GDM1 (cell line): ENCODE data around the gene OSBP.

ENCODE experiments used
- DNase-seq: peaks from one replicate; lab custom pipeline; 2025; lab: John Stamatoyannopoulos, UW

Gene OSBP

GRCh38 chr11:59607703-59608454 is 7.7 kb downstream of the OSBP start:
- DNase-seq: no peak

GRCh38 chr11:59602432-59602831 is 13.1 kb downstream of the OSBP start:
- DNase-seq: no peak

- no peak for DNase-seq
Measured at GRCh38 chr11:59601788-59602187, 13.8 kb downstream of the OSBP start.

GRCh38 chr11:59600636-59601035 is 14.9 kb downstream of the OSBP start:
- DNase-seq: no peak

GRCh38 chr11:59600234-59600633 is 15.3 kb downstream of the OSBP start:
- DNase-seq: no peak

- no peak for DNase-seq
Measured at GRCh38 chr11:59598961-59599360, 16.6 kb downstream of the OSBP start.

- no peak for DNase-seq
Measured at GRCh38 chr11:59584294-59584693, 31.3 kb downstream of the OSBP start.

- DNase-seq: no peak
Measured at GRCh38 chr11:59582006-59582405, 33.6 kb downstream of the OSBP start.

GRCh38 chr11:59578369-59578768 is 37.2 kb downstream of the OSBP start:
- DNase-seq: no peak

GRCh38 chr11:59575505-59575904 is 40.1 kb downstream of the OSBP start:
- no peak for DNase-seq

- DNase-seq: no peak
Measured at GRCh38 chr11:59574932-59575502, 40.6 kb downstream of the OSBP start.

GRCh38 chr11:59574467-59574866 is 41.1 kb downstream of the OSBP start:
- no peak for DNase-seq

- DNase-seq: no peak
Measured at GRCh38 chr11:59573216-59573615, 42.4 kb downstream of the OSBP start.

- no peak for DNase-seq
Measured at GRCh38 chr11:59572091-59572490, 43.5 kb downstream of the OSBP start.

- no peak for DNase-seq
Measured at GRCh38 chr11:59562292-59562691, 53.3 kb downstream of the OSBP start.

GRCh38 chr11:59560702-59561473 is 54.7 kb downstream of the OSBP start:
- DNase-seq: peak; percentile 65

GRCh38 chr11:59560290-59560701 is 55.3 kb downstream of the OSBP start:
- DNase-seq: peak; percentile 61

GRCh38 chr11:59559886-59560285 is 55.7 kb downstream of the OSBP start:
- no peak for DNase-seq

GRCh38 chr11:59558270-59558643 is 57.3 kb downstream of the OSBP start:
- DNase-seq: no peak

- no peak for DNase-seq
Measured at GRCh38 chr11:59556917-59557348, 58.6 kb downstream of the OSBP start.

- DNase-seq: no peak
Measured at GRCh38 chr11:59556115-59556916, 59.3 kb downstream of the OSBP start.

- DNase-seq: no peak
Measured at GRCh38 chr11:59555601-59556114, 59.9 kb downstream of the OSBP start.
